ENCODE data around the gene DGKI. TPM values are rescaled to one million over a fixed set of nuclear protein-coding genes. Genes with fewer than 3 reads are reported as not detected.
"Not testable (repeated sequence)": the region's sequence is repeated elsewhere in the genome, so short reads cannot be mapped to it uniquely, and the experiment has no call there.

The DGKI gene
- total RNA-seq, 1 experiment from 2014 or later, result 0.41 TPM

DNA sequence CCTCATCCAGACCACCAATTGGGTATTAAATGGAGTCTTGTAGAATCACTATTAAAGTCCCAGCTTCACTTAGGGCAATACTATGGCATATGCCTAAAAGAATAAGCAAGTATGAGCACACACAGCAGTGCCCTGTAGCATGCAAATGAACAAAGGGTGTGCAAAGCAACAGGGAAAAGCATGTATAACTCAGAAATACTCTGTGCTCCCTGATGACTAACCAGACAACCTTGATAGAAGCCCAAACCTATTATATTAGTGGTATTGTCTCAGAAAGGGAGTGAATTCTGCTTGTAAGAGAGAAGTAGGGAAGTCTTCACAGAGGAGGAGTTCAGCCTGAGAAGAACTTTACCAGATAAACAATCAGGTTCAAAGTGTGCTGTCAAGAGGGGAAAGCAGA is 131.2 kb downstream of the DGKI start:
- peaks cover 56% of the 10 kb centered on the region for H3K27me3 ChIP-seq (ENCODE audit: insufficient read depth, low read depth)
- intact Hi-C loops (cut with micrococcal nuclease; ENCODE audit: unreplicated experiment), result no loop called here
- no peak for DNase-seq
- H3K79me2 ChIP-seq (ENCODE audit: low read depth), result no peaks in the 10 kb centered on the region
- H3F3A ChIP-seq (ENCODE audit: insufficient read depth, low read depth), result no peaks in the 10 kb centered on the region
- H3K4me1 ChIP-seq (replicated peaks; ENCODE audit: insufficient read depth), result no peaks in the 10 kb centered on the region
- no peaks in the 10 kb centered on the region for H3K9me3 ChIP-seq (ENCODE audit: insufficient read depth, low read depth)
- TF ChIP-seq, protein P1, sequence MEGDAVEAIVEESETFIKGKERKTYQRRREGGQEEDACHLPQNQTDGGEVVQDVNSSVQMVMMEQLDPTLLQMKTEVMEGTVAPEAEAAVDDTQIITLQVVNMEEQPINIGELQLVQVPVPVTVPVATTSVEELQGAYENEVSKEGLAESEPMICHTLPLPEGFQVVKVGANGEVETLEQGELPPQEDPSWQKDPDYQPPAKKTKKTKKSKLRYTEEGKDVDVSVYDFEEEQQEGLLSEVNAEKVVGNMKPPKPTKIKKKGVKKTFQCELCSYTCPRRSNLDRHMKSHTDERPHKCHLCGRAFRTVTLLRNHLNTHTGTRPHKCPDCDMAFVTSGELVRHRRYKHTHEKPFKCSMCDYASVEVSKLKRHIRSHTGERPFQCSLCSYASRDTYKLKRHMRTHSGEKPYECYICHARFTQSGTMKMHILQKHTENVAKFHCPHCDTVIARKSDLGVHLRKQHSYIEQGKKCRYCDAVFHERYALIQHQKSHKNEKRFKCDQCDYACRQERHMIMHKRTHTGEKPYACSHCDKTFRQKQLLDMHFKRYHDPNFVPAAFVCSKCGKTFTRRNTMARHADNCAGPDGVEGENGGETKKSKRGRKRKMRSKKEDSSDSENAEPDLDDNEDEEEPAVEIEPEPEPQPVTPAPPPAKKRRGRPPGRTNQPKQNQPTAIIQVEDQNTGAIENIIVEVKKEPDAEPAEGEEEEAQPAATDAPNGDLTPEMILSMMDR (conservative IDR thresholded peaks at IDR 0.05), result no peak
- TF ChIP-seq EZH2 (IDR thresholded peaks at IDR 0.05; ENCODE audit: low read depth), result no peak
- no peaks in the 10 kb centered on the region for H3K36me3 ChIP-seq (ENCODE audit: low read depth)
- no peak overlapping the region for H3K4me3 ChIP-seq
- BruUV-seq (replicated peaks), result no TSS peak
- no peak overlapping the region for H3K27ac ChIP-seq
- POLR2A ChIA-PET (ENCODE audit: unreplicated experiment), result no interaction called here
- H3K4me2 ChIP-seq, result no peak overlapping the region
- no peak overlapping the region for H2AFZ ChIP-seq
- no peaks in the 10 kb centered on the region for H4K20me1 ChIP-seq (ENCODE audit: insufficient read depth)
- CTCF ChIA-PET, result no interaction called here
- no peaks in the 10 kb centered on the region; the same call in 1 of the 2 replicates for H3K9me2 ChIP-seq (ENCODE audit: insufficient read depth)

DNA sequence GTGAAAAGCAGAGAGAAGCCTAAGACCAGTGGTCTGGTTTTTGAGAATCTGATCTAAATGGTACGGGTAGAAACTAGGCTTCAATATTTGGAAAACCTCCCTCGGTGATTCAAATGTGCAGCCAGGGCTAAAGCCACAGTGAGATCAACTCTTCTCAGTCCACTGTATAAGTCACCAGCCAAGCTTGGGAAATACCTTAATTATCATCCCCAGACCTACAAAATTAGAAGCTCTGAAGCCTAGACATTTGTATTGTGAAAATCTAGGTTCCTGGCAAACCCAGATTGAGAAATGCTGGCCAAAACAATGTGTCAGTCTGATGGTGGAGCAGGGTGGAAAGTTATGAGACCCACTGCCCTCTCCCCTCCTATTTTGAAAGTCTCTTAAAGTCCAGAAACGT is 131.7 kb downstream of the DGKI start:
- Histone ChIP-seq H3K36me3 (ENCODE audit: low read depth) (no peaks in the 10 kb centered on the region), H3K4me1 (replicated peaks; ENCODE audit: insufficient read depth) (no peaks in the 10 kb centered on the region), H3K27me3 (ENCODE audit: insufficient read depth, low read depth) (peaks cover 55% of the 10 kb centered on the region), H3K9me2 (ENCODE audit: insufficient read depth) (no peaks in the 10 kb centered on the region; the same call in 1 of the 2 replicates), H2AFZ (no peak overlapping the region), H3K4me3 (no peak overlapping the region), H3K9me3 (ENCODE audit: insufficient read depth, low read depth) (no peaks in the 10 kb centered on the region), H3F3A (ENCODE audit: insufficient read depth, low read depth) (no peaks in the 10 kb centered on the region), H3K79me2 (ENCODE audit: low read depth) (no peaks in the 10 kb centered on the region), H3K27ac (no peak overlapping the region), H4K20me1 (ENCODE audit: insufficient read depth) (no peaks in the 10 kb centered on the region), H3K4me2 (no peak overlapping the region)
- POLR2A ChIA-PET (ENCODE audit: unreplicated experiment), result no interaction called here
- intact Hi-C loops (cut with micrococcal nuclease; ENCODE audit: unreplicated experiment), result no loop called here
- TF ChIP-seq, protein P1 (conservative IDR thresholded peaks at IDR 0.05), result no peak
- TF ChIP-seq EZH2 (IDR thresholded peaks at IDR 0.05; ENCODE audit: low read depth), result no peak
- BruUV-seq (replicated peaks), result no TSS peak
- no peak for DNase-seq
- CTCF ChIA-PET, result no interaction called here

DNA sequence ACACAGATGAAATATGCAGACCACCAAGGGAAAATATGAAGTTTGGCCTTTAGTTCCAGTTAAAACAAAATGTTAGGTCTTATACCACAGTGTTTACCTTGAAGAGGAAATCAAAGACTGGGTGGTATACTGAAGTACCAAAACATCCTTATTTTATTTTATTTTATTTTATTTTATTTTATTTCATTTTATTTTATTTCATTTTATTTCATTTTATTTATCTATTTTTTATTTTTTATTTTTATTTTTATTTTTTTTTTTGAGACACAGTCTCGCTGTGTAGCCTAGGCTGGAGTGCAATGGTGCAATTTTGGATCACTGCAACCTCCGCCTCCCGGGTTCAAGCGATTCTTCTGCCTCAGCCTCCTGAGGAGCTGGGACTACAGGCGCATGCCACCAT is 140.4 kb downstream of the DGKI start:
- H3F3A ChIP-seq (ENCODE audit: insufficient read depth, low read depth); H3K4me3 ChIP-seq; POLR2A ChIA-PET (ENCODE audit: unreplicated experiment); H3K27me3 ChIP-seq (ENCODE audit: insufficient read depth, low read depth); H4K20me1 ChIP-seq (ENCODE audit: insufficient read depth); intact Hi-C loops (cut with micrococcal nuclease; ENCODE audit: unreplicated experiment); H3K4me1 ChIP-seq (replicated peaks; ENCODE audit: insufficient read depth); BruUV-seq (replicated peaks); DNase-seq; H3K4me2 ChIP-seq; H3K9me2 ChIP-seq (ENCODE audit: insufficient read depth); H2AFZ ChIP-seq; H3K9me3 ChIP-seq (ENCODE audit: insufficient read depth, low read depth); H3K79me2 ChIP-seq (ENCODE audit: low read depth); CTCF ChIA-PET; H3K27ac ChIP-seq; H3K36me3 ChIP-seq (ENCODE audit: low read depth): not testable (repeated sequence)

- Histone ChIP-seq H2AFZ (no peak overlapping the region), H3K4me3 (no peak overlapping the region), H3K79me2 (ENCODE audit: low read depth) (no peaks in the 10 kb centered on the region), H3F3A (ENCODE audit: insufficient read depth, low read depth) (no peaks in the 10 kb centered on the region), H3K4me1 (replicated peaks; ENCODE audit: insufficient read depth) (no peaks in the 10 kb centered on the region), H4K20me1 (ENCODE audit: insufficient read depth) (no peaks in the 10 kb centered on the region), H3K27ac (no peak overlapping the region), H3K9me3 (ENCODE audit: insufficient read depth, low read depth) (no peaks in the 10 kb centered on the region), H3K4me2 (no peak overlapping the region), H3K27me3 (ENCODE audit: insufficient read depth, low read depth) (no peaks in the 10 kb centered on the region), H3K9me2 (ENCODE audit: insufficient read depth) (no peaks in the 10 kb centered on the region), H3K36me3 (ENCODE audit: low read depth) (no peaks in the 10 kb centered on the region)
- CTCF ChIA-PET, result no interaction called here
- POLR2A ChIA-PET (ENCODE audit: unreplicated experiment), result no interaction called here
- no peak for DNase-seq
- no TSS peak for BruUV-seq (replicated peaks)
- intact Hi-C loops (cut with micrococcal nuclease; ENCODE audit: unreplicated experiment), result no loop called here
- TF ChIP-seq EZH2 (IDR thresholded peaks at IDR 0.05; ENCODE audit: low read depth), result no peak
- TF ChIP-seq, protein P1 (conservative IDR thresholded peaks at IDR 0.05), result no peak
Measured at GRCh38 chr7:137704723-137705122, 142.1 kb downstream of the DGKI start.
